SK-N-SH treated with all-trans-retinoic acid at 6 μM for 48 hours (cell line): ENCODE measurements around the gene GRID1.
"Not testable (repeated sequence)": the region's sequence is repeated elsewhere in the genome, so short reads cannot be mapped to it uniquely, and the experiment has no call there.

Experiments used
- ARNTL ChIP-seq: fragments of 450-650 bp; formaldehyde crosslinking; IDR thresholded peaks from 2 replicates; pipeline ENCODE4 v1.5.0; 2020; ENCODE audit warnings: low read depth, mild to moderate bottlenecking, moderate library complexity, borderline replicate concordance
- CREB5 ChIP-seq: fragments of 250-450 bp; sonication (Bioruptor Pico); IDR thresholded peaks from 2 replicates; pipeline ENCODE4 v1.5.1; 2020; ENCODE audit warnings: low read depth, mild to moderate bottlenecking, moderate library complexity
- ESRRG ChIP-seq: fragments of 250-450 bp; sonication (Bioruptor Pico); IDR thresholded peaks from 2 replicates; pipeline ENCODE4 v1.6.1; 2021; ENCODE audit warnings: mild to moderate bottlenecking
- GLIS3 ChIP-seq: fragments of 250-450 bp; sonication (Bioruptor Pico); IDR thresholded peaks from 2 replicates; pipeline ENCODE4 v1.5.0; 2020; ENCODE audit warnings: mild to moderate bottlenecking, moderate library complexity
- OSR1 ChIP-seq: fragments of 250-450 bp; sonication (Bioruptor Pico); IDR thresholded peaks from 2 replicates; pipeline ENCODE4 v1.8.0; 2022; ENCODE audit warnings: moderate library complexity, mild to moderate bottlenecking, inconsistent platforms
- PATZ1 ChIP-seq: fragments of 250-450 bp; sonication (Bioruptor Pico); IDR thresholded peaks from 2 replicates; pipeline ENCODE4 v1.8.0; 2020; ENCODE audit warnings: mild to moderate bottlenecking, moderate library complexity, borderline replicate concordance
- RARB ChIP-seq: fragments of 250-450 bp; sonication (Bioruptor Pico); IDR thresholded peaks from 2 replicates; pipeline ENCODE4 v1.8.0; 2021; ENCODE audit warnings: mild to moderate bottlenecking, moderate library complexity
- TCF4 ChIP-seq: fragments of 250-450 bp; sonication (Bioruptor Pico); IDR thresholded peaks from 2 replicates; pipeline ENCODE4 v1.8.0; 2021; ENCODE audit warnings: mild to moderate bottlenecking, moderate library complexity, borderline replicate concordance
- TOX ChIP-seq: fragments of 250-450 bp; sonication (Bioruptor Pico); IDR thresholded peaks from 2 replicates; pipeline ENCODE4 v1.8.0; 2021; ENCODE audit warnings: mild to moderate bottlenecking, moderate library complexity, borderline replicate concordance
- TSHZ2 ChIP-seq: fragments of 250-450 bp; sonication (Bioruptor Pico); IDR thresholded peaks from 2 replicates; pipeline ENCODE4 v1.5.0; 2020; ENCODE audit warnings: mild to moderate bottlenecking, moderate library complexity
- ZC3H10 ChIP-seq: fragments of 250-450 bp; sonication (Bioruptor Pico); IDR thresholded peaks from 2 replicates; pipeline ENCODE4 v1.5.1; 2021; ENCODE audit warnings: mild to moderate bottlenecking, moderate library complexity
- ZFP3 ChIP-seq: fragments of 250-450 bp; sonication (Bioruptor Pico); IDR thresholded peaks from 2 replicates; pipeline ENCODE4 v1.5.0; 2020; ENCODE audit warnings: mild to moderate bottlenecking, moderate library complexity
- ZFP30 ChIP-seq: fragments of 450-650 bp; formaldehyde crosslinking; IDR thresholded peaks from 2 replicates; pipeline ENCODE4 v1.5.0; 2022; ENCODE audit warnings: mild to moderate bottlenecking, moderate library complexity

- not testable (repeated sequence) for TF ChIP-seq CREB5 (CRISPR knock-in tag); ARNTL; RARB; ZC3H10 (CRISPR knock-in tag); ZFP30; PATZ1; OSR1; TSHZ2 (CRISPR knock-in tag); TOX (CRISPR knock-in tag); GLIS3; ESRRG (CRISPR knock-in tag); ZFP3 (CRISPR knock-in tag); TCF4 (CRISPR knock-in tag)
These were observed 258.8 kb downstream of the GRID1 start for GRCh38 chr10:86107611-86108310.
